ENCODE measurements around the gene RGMA.

DNA sequence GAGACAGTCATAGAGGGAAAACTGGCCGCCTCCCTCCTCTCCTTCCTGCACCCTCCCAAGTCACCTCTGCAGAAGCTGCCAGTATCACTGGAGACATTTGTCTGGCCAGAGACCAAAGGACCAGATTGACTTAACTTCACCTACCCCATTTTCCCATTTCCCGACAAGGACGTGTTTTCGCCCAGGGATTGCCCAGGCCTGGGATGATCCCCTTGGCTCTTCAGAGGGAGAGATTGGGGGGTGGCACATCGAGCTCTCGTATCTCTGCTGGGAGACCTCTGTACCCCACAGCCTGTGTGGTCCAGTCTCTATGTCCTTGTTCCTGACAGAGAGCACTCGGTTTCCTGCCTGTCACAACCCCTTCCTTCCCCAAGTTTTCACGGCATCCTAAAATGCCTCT, 31.4 kb downstream of the RGMA start:
- no peak for TF ChIP-seq MAX (IDR thresholded peaks at IDR 0.05; ENCODE audit: low read depth, low read length)
- TF ChIP-seq, protein P1, sequence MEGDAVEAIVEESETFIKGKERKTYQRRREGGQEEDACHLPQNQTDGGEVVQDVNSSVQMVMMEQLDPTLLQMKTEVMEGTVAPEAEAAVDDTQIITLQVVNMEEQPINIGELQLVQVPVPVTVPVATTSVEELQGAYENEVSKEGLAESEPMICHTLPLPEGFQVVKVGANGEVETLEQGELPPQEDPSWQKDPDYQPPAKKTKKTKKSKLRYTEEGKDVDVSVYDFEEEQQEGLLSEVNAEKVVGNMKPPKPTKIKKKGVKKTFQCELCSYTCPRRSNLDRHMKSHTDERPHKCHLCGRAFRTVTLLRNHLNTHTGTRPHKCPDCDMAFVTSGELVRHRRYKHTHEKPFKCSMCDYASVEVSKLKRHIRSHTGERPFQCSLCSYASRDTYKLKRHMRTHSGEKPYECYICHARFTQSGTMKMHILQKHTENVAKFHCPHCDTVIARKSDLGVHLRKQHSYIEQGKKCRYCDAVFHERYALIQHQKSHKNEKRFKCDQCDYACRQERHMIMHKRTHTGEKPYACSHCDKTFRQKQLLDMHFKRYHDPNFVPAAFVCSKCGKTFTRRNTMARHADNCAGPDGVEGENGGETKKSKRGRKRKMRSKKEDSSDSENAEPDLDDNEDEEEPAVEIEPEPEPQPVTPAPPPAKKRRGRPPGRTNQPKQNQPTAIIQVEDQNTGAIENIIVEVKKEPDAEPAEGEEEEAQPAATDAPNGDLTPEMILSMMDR (IDR thresholded peaks at IDR 0.05; ENCODE audit: low read depth, low read length) = no peak
- no peak for TF ChIP-seq POLR2A (IDR thresholded peaks at IDR 0.05; ENCODE audit: extremely low read depth, insufficient read length)
